Hematopoietic multipotent progenitor cell treated with erythropoietin and hydrocortisone succinate and interleukin-3 and kit ligand, for 17 days (in vitro differentiated cells): ENCODE results near the gene FKBP1A.
"Not testable (repeated sequence)": the region's sequence is repeated elsewhere in the genome, so short reads cannot be mapped to it uniquely, and the experiment has no call there.

Source experiments
- DNase-seq: peaks from one replicate; pipeline ENCODE4 v3.0.0-alpha.2; 2015; ENCODE audit warnings: low spot score

FKBP1A gene

GRCh38 chr20:1415667-1416468 lies 23.0 kb upstream of the FKBP1A start:
- DNase-seq = no peak

GRCh38 chr20:1414982-1415381 lies 22.1 kb upstream of the FKBP1A start:
- no peak for DNase-seq

- no peak for DNase-seq
Measured at GRCh38 chr20:1405801-1406200, 12.9 kb upstream of the FKBP1A start.

GRCh38 chr20:1403624-1404023 lies 10.8 kb upstream of the FKBP1A start:
- DNase-seq = no peak

- DNase-seq = no peak
Measured at GRCh38 chr20:1402149-1402548, 9.3 kb upstream of the FKBP1A start.

GRCh38 chr20:1401451-1401907 lies 8.6 kb upstream of the FKBP1A start:
- no peak for DNase-seq

- DNase-seq = not testable (repeated sequence)
Measured at GRCh38 chr20:1399678-1400366, 7.0 kb upstream of the FKBP1A start.

- DNase-seq = not testable (repeated sequence)
Measured at GRCh38 chr20:1398185-1398584, 5.3 kb upstream of the FKBP1A start.

GRCh38 chr20:1397710-1398109 lies 4.9 kb upstream of the FKBP1A start:
- no peak for DNase-seq

GRCh38 chr20:1396702-1397101 lies 3.8 kb upstream of the FKBP1A start:
- no peak for DNase-seq

GRCh38 chr20:1396264-1396663 lies 3.4 kb upstream of the FKBP1A start:
- DNase-seq = no peak

GRCh38 chr20:1394686-1395085 lies 1.8 kb upstream of the FKBP1A start:
- DNase-seq = no peak

GRCh38 chr20:1393507-1393882 lies 641 bp upstream of the FKBP1A start:
- DNase-seq = no peak

GRCh38 chr20:1392443-1392692 lies 486 bp downstream of the FKBP1A start:
- DNase-seq = peak; percentile 10

- no peak for DNase-seq
Measured at GRCh38 chr20:1391640-1392442, 1.0 kb downstream of the FKBP1A start.

GRCh38 chr20:1390581-1391403 lies 2.1 kb downstream of the FKBP1A start:
- no peak for DNase-seq

- no peak for DNase-seq
Measured at GRCh38 chr20:1389703-1390580, 2.9 kb downstream of the FKBP1A start.

GRCh38 chr20:1388741-1389483 lies 3.9 kb downstream of the FKBP1A start:
- no peak for DNase-seq

GRCh38 chr20:1388253-1388652 lies 4.6 kb downstream of the FKBP1A start:
- no peak for DNase-seq

GRCh38 chr20:1386323-1386722 lies 6.5 kb downstream of the FKBP1A start:
- no peak for DNase-seq
